Panc1 (cell line): Measurements from ENCODE around the gene HEMK1.

Experiments
- CTCF ChIP-seq: fragments of 450-650 bp; IDR thresholded peaks from 2 replicates; pipeline ENCODE4 v1.5.1; 2017; ENCODE audit warnings: mild to moderate bottlenecking
- REST ChIP-seq, 2 experiments: IDR thresholded peaks; 2 replicates each; pipeline ENCODE4 v1.6.1; 2011 to 2012; ENCODE audit warnings: low read depth in 2 of 2, control low read depth in 1 of 2, low read length in 1 of 2, mild to moderate bottlenecking in 1 of 2, moderate library complexity in 1 of 2; ENCODE audit not compliant: insufficient read depth in 1 of 2

- TF ChIP-seq CTCF (no peak), REST (IDR thresholded peaks at IDR 0.05; ENCODE audit: insufficient read depth in 1 of 2, low read depth in 2 of 2, low read length in 1 of 2) (no peak)
Observed at GRCh38 chr3:50624634-50625033, 55.3 kb downstream of the HEMK1 start.
